HepG2 (cell line): ENCODE measurements around the gene EMC9. TPM values are rescaled to one million over a fixed set of nuclear protein-coding genes. Genes with fewer than 3 reads are reported as not detected.
A peak's percentile ranks its signal among the peaks of the same experiment; 100 is the strongest.

Source experiments
- AHR ChIP-seq: IDR thresholded peaks from 2 replicates; pipeline ENCODE4 v1.6.1; 2018; ENCODE audit warnings: missing genetic modification reagents, missing compliant biosample characterization
- AKNA ChIP-seq: sonication (generic); formaldehyde crosslinking; IDR thresholded peaks from 2 replicates; pipeline ENCODE4 v1.4.0; 2020; ENCODE audit warnings: missing genetic modification reagents, borderline replicate concordance
- DMTF1 ChIP-seq: sonication (generic); formaldehyde crosslinking; IDR thresholded peaks from 2 replicates; pipeline ENCODE4 v1.4.0; 2020; ENCODE audit warnings: mild to moderate bottlenecking, missing genetic modification reagents
- GABPB1 ChIP-seq: IDR thresholded peaks from 2 replicates; pipeline ENCODE4 v1.6.1; 2016; ENCODE audit warnings: mild to moderate bottlenecking, missing genetic modification reagents, moderate library complexity, missing compliant biosample characterization
- JUN ChIP-seq: sonication (generic); formaldehyde crosslinking; IDR thresholded peaks from 2 replicates; pipeline ENCODE4 v1.4.0; 2020; ENCODE audit warnings: mild to moderate bottlenecking, missing genetic modification reagents
- MAZ ChIP-seq, 2 experiments: sonication (generic) in 1 of 2; formaldehyde crosslinking in 1 of 2; IDR thresholded peaks; 2 replicates each; pipeline versions ENCODE4 v1.5.0 to v1.6.1; 2012 to 2020; ENCODE audit warnings: low read depth in 2 of 2, mild to moderate bottlenecking in 2 of 2, borderline replicate concordance in 1 of 2, improper control_type of control experiment in 1 of 2, low read length in 1 of 2, missing genetic modification reagents in 1 of 2, moderate library complexity in 1 of 2
- MBNL3 ChIP-seq: fragments of 250-450 bp; sonication (Bioruptor Pico); conservative IDR thresholded peaks from 2 replicates; pipeline ENCODE4 v1.8.0; 2022; ENCODE audit warnings: mild to moderate bottlenecking, inconsistent platforms
- PITX1 ChIP-seq: sonication (generic); formaldehyde crosslinking; IDR thresholded peaks from 2 replicates; pipeline ENCODE4 v1.5.1; 2020; ENCODE audit warnings: mild to moderate bottlenecking, missing genetic modification reagents
- RAD51 ChIP-seq: fragments of 450-650 bp; IDR thresholded peaks from 2 replicates; pipeline ENCODE4 v1.6.1; 2016; ENCODE audit warnings: borderline replicate concordance
- SP140L ChIP-seq: sonication (generic); formaldehyde crosslinking; IDR thresholded peaks from 2 replicates; pipeline ENCODE4 v1.4.0; 2020; ENCODE audit warnings: missing genetic modification reagents, borderline replicate concordance
- TMF1 ChIP-seq: sonication (generic); formaldehyde crosslinking; IDR thresholded peaks from 2 replicates; pipeline ENCODE4 v1.8.1; 2022; ENCODE audit warnings: low read depth, missing genetic modification reagents
- ZBTB25 ChIP-seq: IDR thresholded peaks from 2 replicates; pipeline ENCODE4 v1.6.1; 2018; ENCODE audit warnings: missing genetic modification reagents
- ZEB1 ChIP-seq: IDR thresholded peaks from 2 replicates; pipeline ENCODE4 v1.6.1; 2012; ENCODE audit warnings: mild to moderate bottlenecking, low read depth, inconsistent platforms; ENCODE audit not compliant: insufficient replicate concordance
- ZNF24 ChIP-seq: fragments of 450-650 bp; IDR thresholded peaks from 2 replicates; pipeline ENCODE4 v1.6.1; 2017; ENCODE audit warnings: antibody characterized with exemption, mild to moderate bottlenecking
- ZNF546 ChIP-seq: sonication (generic); formaldehyde crosslinking; conservative IDR thresholded peaks from 2 replicates; pipeline ENCODE4 v1.8.1; 2023; ENCODE audit warnings: mild to moderate bottlenecking, missing genetic modification reagents
- ZNF589 ChIP-seq: sonication (generic); formaldehyde crosslinking; conservative IDR thresholded peaks from 2 replicates; pipeline ENCODE4 v1.8.0; 2022; ENCODE audit warnings: mild to moderate bottlenecking, moderate library complexity, missing genetic modification reagents
- ZNF772 ChIP-seq: sonication (generic); formaldehyde crosslinking; IDR thresholded peaks from 2 replicates; pipeline ENCODE4 v1.5.0; 2020; ENCODE audit warnings: mild to moderate bottlenecking, missing genetic modification reagents
- polyA plus RNA-seq, 8 experiments: library from polyadenylated mRNA; depleted of rRNA in 3 of 8; stranded (reverse) in 7 of 8; unstranded in 1 of 8; fragments of >200 nt; fragmentation: Illumina TruSeq in 4 of 8; extraction: Trizol in 4 of 8; gene quantifications; 2 replicates each; pipeline versions ENCODE4 v1.2.1 to v1.2.3, GENCODE V29; 2011 to 2016; ENCODE audit warnings: low read depth in 4 of 8, missing spikeins in 1 of 8, mixed read lengths in 1 of 8; ENCODE audit not compliant: insufficient read depth in 1 of 8
- total RNA-seq, 5 experiments: library from RNA; depleted of rRNA; stranded (reverse); fragments of >200 nt; fragmentation: Illumina TruSeq; extraction: Trizol; gene quantifications; 2 replicates each; pipeline ENCODE4 v1.2.3, GENCODE V29; 2016; ENCODE audit warnings: low read depth in 1 of 5
- TF ChIP-seq, protein P1 (sequence below): sonication (generic); formaldehyde crosslinking; conservative IDR thresholded peaks from 2 replicates; pipeline ENCODE4 v1.8.1; 2023; ENCODE audit warnings: missing genetic modification reagents

The EMC9 gene
- total and polyA plus RNA-seq, 2 of the 13 experiments (the other 11 are each of a cell fraction or from before 2014, with no cell fraction given) = 60.5 to 78.7 TPM

DNA sequence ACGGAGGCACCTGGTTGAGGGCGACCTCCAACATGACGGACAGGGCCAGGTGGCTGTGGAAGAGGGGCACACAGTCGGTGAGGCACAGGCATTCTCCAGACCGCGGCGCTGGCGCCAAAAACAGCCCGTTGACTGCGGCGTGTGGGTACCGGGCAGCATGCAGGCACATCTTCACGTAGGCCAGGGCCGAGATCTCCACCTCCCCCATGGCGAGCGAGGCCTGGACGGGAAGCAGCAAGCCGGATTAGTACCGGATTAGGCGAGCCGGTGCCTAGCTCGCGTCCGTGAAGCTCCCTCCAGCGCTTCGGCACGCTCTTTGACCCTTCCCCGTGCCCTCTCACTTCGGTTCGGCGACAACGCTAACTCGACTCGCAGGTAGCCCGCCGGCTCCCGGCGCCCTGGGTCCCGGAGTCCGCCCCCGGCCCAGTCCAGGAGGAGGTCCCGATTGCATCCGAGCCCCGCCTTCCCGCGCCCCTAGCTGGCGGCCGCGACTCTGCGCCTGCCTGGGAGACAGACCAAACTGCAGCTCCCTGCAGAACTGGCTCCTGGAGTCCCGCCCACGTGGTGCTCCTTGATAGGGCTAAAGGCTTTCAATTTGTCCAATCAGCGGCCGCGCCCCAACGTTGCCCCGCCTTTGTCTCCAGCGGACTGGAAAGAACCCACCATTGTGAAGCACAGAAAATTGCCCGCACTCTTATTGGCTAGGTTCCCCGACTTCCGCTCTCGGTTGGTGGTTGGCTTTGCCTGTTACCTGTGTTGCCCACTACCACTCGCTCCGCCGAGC, at the start of gene EMC9 (continued):
- peak; percentile 61; the same call in 1 of the 2 replicates for TF ChIP-seq MAZ (IDR thresholded peaks at IDR 0.05; ENCODE audit: borderline replicate concordance, low read depth, low read length)
- TF ChIP-seq MAZ (CRISPR knock-in tag; IDR thresholded peaks at IDR 0.05; ENCODE audit: low read depth) = peak; percentile 95
- TF ChIP-seq GABPB1 (CRISPR knock-in tag) = peak; percentile 90
- TF ChIP-seq ZNF546 (CRISPR knock-in tag) = peak; percentile 98; the same call in 1 of the 2 replicates
- TF ChIP-seq AHR = peak; percentile 89; the same call in 1 of the 2 replicates
- TF ChIP-seq ZNF772 (CRISPR knock-in tag) = peak; percentile 97
- peak; percentile 88; the same call in 1 of the 2 replicates for TF ChIP-seq AKNA
- TF ChIP-seq RAD51 = peak; percentile 39; the same call in 1 of the 2 replicates
- no peak for TF ChIP-seq ZEB1
- TF ChIP-seq ZBTB25 = peak; percentile 92
- TF ChIP-seq, protein P1, sequence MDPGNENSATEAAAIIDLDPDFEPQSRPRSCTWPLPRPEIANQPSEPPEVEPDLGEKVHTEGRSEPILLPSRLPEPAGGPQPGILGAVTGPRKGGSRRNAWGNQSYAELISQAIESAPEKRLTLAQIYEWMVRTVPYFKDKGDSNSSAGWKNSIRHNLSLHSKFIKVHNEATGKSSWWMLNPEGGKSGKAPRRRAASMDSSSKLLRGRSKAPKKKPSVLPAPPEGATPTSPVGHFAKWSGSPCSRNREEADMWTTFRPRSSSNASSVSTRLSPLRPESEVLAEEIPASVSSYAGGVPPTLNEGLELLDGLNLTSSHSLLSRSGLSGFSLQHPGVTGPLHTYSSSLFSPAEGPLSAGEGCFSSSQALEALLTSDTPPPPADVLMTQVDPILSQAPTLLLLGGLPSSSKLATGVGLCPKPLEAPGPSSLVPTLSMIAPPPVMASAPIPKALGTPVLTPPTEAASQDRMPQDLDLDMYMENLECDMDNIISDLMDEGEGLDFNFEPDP (CRISPR knock-in tag) = no peak
- peak; percentile 81 for TF ChIP-seq JUN
- TF ChIP-seq ZNF589 (CRISPR knock-in tag) = no peak
- no peak for TF ChIP-seq ZNF24
- peak; percentile 97; the same call in 1 of the 2 replicates for TF ChIP-seq DMTF1
- peak; percentile 84 for TF ChIP-seq PITX1 (CRISPR knock-in tag)
- no peak for TF ChIP-seq MBNL3 (CRISPR knock-in tag)
- peak; percentile 91 for TF ChIP-seq TMF1
- TF ChIP-seq SP140L = no peak; the same call in 1 of the 2 replicates
